ENCODE measurements around the gene CCL22.

Gene CCL22

DNA sequence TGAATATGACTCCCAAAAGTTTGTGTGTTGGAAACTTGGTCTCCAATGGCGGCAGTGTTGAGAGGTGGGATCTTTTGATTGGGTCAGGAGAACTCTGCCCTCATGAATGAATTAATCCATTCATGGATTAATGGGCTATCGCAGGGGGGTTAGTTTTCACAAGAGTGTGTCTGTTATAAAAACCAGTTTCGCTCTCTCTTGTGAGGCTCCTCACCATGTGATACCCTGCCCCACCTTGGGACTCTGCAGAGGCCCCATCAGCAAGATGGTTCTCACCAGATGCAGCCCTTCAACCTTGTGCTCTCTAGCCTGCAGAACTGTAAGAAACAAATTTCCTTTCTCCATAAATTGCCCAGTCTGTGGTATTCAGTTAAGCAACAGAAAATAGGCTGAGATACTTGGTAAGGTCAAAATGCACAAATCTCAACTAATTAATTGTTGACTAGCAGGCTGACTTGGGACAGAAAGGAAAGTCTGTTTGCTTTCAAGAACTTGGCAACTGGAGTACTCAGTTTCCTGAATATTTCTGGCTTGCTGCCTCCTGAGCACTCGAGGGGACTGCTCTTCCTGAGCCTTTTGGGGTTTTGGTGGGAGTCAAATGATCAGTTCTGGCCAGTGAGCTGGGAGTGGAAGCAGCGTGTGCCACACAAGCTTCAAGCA is 32.2 kb downstream of the CCL22 start:
- H3K4me1 ChIP-seq (ENCODE audit: insufficient read depth, low read length, poor library complexity, severe bottlenecking): no peaks in the 10 kb centered on the region
- H3K4me3 ChIP-seq (ENCODE audit: low read length, poor library complexity, severe bottlenecking): no peak overlapping the region
- H3K79me2 ChIP-seq (ENCODE audit: insufficient read depth, low read length): no peaks in the 10 kb centered on the region
- H3K27me3 ChIP-seq (ENCODE audit: insufficient read depth, low read length, poor library complexity, severe bottlenecking): no peaks in the 10 kb centered on the region
- no peaks in the 10 kb centered on the region for H3K9me2 ChIP-seq (replicated peaks; ENCODE audit: low read depth, low read length)
- no peaks in the 10 kb centered on the region for H3F3A ChIP-seq (ENCODE audit: low read depth)
- 0 out of 2 replicates have a peak overlapping the region, but pooled peaks have one; percentile 3 for H2AFZ ChIP-seq (ENCODE audit: low read length)
- H4K20me1 ChIP-seq (ENCODE audit: insufficient read depth, low read length, poor library complexity, severe bottlenecking): no peaks in the 10 kb centered on the region
- TF ChIP-seq, protein P1, sequence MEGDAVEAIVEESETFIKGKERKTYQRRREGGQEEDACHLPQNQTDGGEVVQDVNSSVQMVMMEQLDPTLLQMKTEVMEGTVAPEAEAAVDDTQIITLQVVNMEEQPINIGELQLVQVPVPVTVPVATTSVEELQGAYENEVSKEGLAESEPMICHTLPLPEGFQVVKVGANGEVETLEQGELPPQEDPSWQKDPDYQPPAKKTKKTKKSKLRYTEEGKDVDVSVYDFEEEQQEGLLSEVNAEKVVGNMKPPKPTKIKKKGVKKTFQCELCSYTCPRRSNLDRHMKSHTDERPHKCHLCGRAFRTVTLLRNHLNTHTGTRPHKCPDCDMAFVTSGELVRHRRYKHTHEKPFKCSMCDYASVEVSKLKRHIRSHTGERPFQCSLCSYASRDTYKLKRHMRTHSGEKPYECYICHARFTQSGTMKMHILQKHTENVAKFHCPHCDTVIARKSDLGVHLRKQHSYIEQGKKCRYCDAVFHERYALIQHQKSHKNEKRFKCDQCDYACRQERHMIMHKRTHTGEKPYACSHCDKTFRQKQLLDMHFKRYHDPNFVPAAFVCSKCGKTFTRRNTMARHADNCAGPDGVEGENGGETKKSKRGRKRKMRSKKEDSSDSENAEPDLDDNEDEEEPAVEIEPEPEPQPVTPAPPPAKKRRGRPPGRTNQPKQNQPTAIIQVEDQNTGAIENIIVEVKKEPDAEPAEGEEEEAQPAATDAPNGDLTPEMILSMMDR (conservative IDR thresholded peaks at IDR 0.05; ENCODE audit: low read length): no peak
- no peak for TF ChIP-seq EZH2phosphoT487 (IDR thresholded peaks at IDR 0.05; ENCODE audit: borderline replicate concordance)
- H3K9me3 ChIP-seq (ENCODE audit: insufficient read depth, low read depth, low read length): no peaks in the 10 kb centered on the region
- H3K9ac ChIP-seq (ENCODE audit: low read depth, low read length, poor library complexity, severe bottlenecking): no peak overlapping the region
- no peaks in the 10 kb centered on the region for H3K36me3 ChIP-seq (ENCODE audit: insufficient read depth, low read length)
- no peak overlapping the region for H3K4me2 ChIP-seq (ENCODE audit: low read depth, low read length, poor library complexity, severe bottlenecking)

DNA sequence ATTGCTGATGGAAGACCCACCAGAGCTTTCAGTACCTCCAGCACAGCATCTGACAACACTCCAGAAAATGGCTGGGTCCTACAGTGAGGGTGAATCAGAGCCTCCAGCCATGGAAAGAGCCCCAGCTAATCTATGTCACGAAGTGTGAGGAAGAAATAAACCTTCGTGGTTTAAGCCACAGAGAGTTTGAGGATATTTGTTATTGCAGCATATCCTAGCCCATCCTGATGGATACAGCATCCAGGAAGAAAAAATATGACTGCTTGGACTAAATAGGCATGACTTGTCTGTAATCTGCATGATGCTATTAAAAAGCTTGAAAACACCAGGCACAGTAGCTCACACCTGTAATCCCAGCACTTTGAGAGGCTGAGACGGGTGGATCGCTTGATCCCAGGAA is 32.7 kb downstream of the CCL22 start:
- no peaks in the 10 kb centered on the region for H3K36me3 ChIP-seq (ENCODE audit: insufficient read depth, low read length)
- H3K9me3 ChIP-seq (ENCODE audit: insufficient read depth, low read depth, low read length): no peaks in the 10 kb centered on the region
- H3K4me1 ChIP-seq (ENCODE audit: insufficient read depth, low read length, poor library complexity, severe bottlenecking): no peaks in the 10 kb centered on the region
- TF ChIP-seq, protein P1 (conservative IDR thresholded peaks at IDR 0.05; ENCODE audit: low read length): no peak
- no peak for TF ChIP-seq EZH2phosphoT487 (IDR thresholded peaks at IDR 0.05; ENCODE audit: borderline replicate concordance)
- no peaks in the 10 kb centered on the region for H3F3A ChIP-seq (ENCODE audit: low read depth)
- no peaks in the 10 kb centered on the region for H3K79me2 ChIP-seq (ENCODE audit: insufficient read depth, low read length)
- 0 out of 2 replicates have a peak overlapping the region, but pooled peaks have one; percentile 3 for H2AFZ ChIP-seq (ENCODE audit: low read length)
- H3K9me2 ChIP-seq (replicated peaks; ENCODE audit: low read depth, low read length): no peaks in the 10 kb centered on the region
- no peaks in the 10 kb centered on the region for H3K27me3 ChIP-seq (ENCODE audit: insufficient read depth, low read length, poor library complexity, severe bottlenecking)
- H3K4me3 ChIP-seq (ENCODE audit: low read length, poor library complexity, severe bottlenecking): no peak overlapping the region
- H3K9ac ChIP-seq (ENCODE audit: low read depth, low read length, poor library complexity, severe bottlenecking): no peak overlapping the region
- H4K20me1 ChIP-seq (ENCODE audit: insufficient read depth, low read length, poor library complexity, severe bottlenecking): no peaks in the 10 kb centered on the region
- H3K4me2 ChIP-seq (ENCODE audit: low read depth, low read length, poor library complexity, severe bottlenecking): no peak overlapping the region

DNA sequence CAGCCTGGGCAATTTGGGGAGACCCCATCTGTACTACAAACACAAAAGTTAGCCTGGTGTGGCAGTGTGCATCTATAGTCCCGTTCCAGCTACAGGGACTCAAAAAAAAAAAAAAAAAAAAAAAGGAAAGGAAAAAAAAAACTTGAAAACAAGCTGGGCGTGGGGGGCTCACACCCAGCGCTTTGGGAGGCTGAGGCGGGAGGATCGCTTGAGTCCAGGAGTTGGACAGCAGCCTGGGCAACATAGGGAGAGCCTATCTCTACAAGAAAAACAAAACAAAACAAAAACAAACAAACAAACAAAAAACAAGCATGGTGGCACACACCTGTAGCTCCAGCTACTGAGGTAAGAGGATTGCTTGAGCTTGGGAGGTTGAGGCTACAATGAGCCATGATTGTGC is 33.1 kb downstream of the CCL22 start:
- H3K9ac ChIP-seq (ENCODE audit: low read depth, low read length, poor library complexity, severe bottlenecking): no peak overlapping the region
- H3K9me2 ChIP-seq (replicated peaks; ENCODE audit: low read depth, low read length): no peaks in the 10 kb centered on the region
- no peaks in the 10 kb centered on the region for H3K36me3 ChIP-seq (ENCODE audit: insufficient read depth, low read length)
- H3K4me1 ChIP-seq (ENCODE audit: insufficient read depth, low read length, poor library complexity, severe bottlenecking): no peaks in the 10 kb centered on the region
- no peaks in the 10 kb centered on the region for H4K20me1 ChIP-seq (ENCODE audit: insufficient read depth, low read length, poor library complexity, severe bottlenecking)
- TF ChIP-seq EZH2phosphoT487 (IDR thresholded peaks at IDR 0.05; ENCODE audit: borderline replicate concordance): no peak
- TF ChIP-seq, protein P1 (conservative IDR thresholded peaks at IDR 0.05; ENCODE audit: low read length): no peak
- no peaks in the 10 kb centered on the region for H3K79me2 ChIP-seq (ENCODE audit: insufficient read depth, low read length)
- H3K27me3 ChIP-seq (ENCODE audit: insufficient read depth, low read length, poor library complexity, severe bottlenecking): no peaks in the 10 kb centered on the region
- H2AFZ ChIP-seq (ENCODE audit: low read length): no peak overlapping the region
- no peak overlapping the region for H3K4me2 ChIP-seq (ENCODE audit: low read depth, low read length, poor library complexity, severe bottlenecking)
- H3F3A ChIP-seq (ENCODE audit: low read depth): no peaks in the 10 kb centered on the region
- no peaks in the 10 kb centered on the region for H3K9me3 ChIP-seq (ENCODE audit: insufficient read depth, low read depth, low read length)
- H3K4me3 ChIP-seq (ENCODE audit: low read length, poor library complexity, severe bottlenecking): no peak overlapping the region
